Type B pancreatic cell (in vitro differentiated cells): ENCODE data around the gene NXT1. TPM values are rescaled to one million over a fixed set of nuclear protein-coding genes. Genes with fewer than 3 reads are reported as not detected.

ENCODE experiments used
- DNase-seq: peaks from one replicate; pipeline ENCODE4 v3.0.0; 2021; ENCODE audit warnings: mixed read lengths; ENCODE audit not compliant: unreplicated experiment; ENCODE audit errors: extremely low spot score
- H3K27ac Mint-ChIP-seq: 2 replicates; pipeline ENCODE4 v1.8.0; 2021; ENCODE audit warnings: mild to moderate bottlenecking, mixed read lengths
- H3K27me3 Mint-ChIP-seq: 2 replicates; pipeline ENCODE4 v1.8.0; 2021; ENCODE audit warnings: mixed read lengths
- H3K36me3 Mint-ChIP-seq: 2 replicates; pipeline ENCODE4 v1.8.0; 2021; ENCODE audit warnings: mixed read lengths
- H3K4me1 Mint-ChIP-seq: one replicate; pipeline ENCODE4 v1.8.0; 2021; ENCODE audit warnings: mixed read lengths; ENCODE audit not compliant: unreplicated experiment
- H3K4me3 Mint-ChIP-seq: 2 replicates; pipeline ENCODE4 v1.8.0; 2021; ENCODE audit warnings: mild to moderate bottlenecking, mixed read lengths
- H3K9me3 Mint-ChIP-seq: 2 replicates; pipeline ENCODE4 v1.8.0; 2021; ENCODE audit warnings: mixed read lengths
- CTCF ChIP-seq: fragments of 200-600 bp; sonication (generic); conservative IDR thresholded peaks from 2 replicates; pipeline ENCODE4 v1.5.0; 2021; ENCODE audit warnings: antibody characterized with exemption, mild to moderate bottlenecking
- total RNA-seq: library from RNA; stranded (reverse); gene quantifications from 2 replicates; pipeline ENCODE4 v1.2.1, GENCODE V29; 2021; ENCODE audit warnings: low replicate concordance

NXT1 gene
- total RNA-seq, 1 donor from 2014 or later, result 25.7 TPM

DNA sequence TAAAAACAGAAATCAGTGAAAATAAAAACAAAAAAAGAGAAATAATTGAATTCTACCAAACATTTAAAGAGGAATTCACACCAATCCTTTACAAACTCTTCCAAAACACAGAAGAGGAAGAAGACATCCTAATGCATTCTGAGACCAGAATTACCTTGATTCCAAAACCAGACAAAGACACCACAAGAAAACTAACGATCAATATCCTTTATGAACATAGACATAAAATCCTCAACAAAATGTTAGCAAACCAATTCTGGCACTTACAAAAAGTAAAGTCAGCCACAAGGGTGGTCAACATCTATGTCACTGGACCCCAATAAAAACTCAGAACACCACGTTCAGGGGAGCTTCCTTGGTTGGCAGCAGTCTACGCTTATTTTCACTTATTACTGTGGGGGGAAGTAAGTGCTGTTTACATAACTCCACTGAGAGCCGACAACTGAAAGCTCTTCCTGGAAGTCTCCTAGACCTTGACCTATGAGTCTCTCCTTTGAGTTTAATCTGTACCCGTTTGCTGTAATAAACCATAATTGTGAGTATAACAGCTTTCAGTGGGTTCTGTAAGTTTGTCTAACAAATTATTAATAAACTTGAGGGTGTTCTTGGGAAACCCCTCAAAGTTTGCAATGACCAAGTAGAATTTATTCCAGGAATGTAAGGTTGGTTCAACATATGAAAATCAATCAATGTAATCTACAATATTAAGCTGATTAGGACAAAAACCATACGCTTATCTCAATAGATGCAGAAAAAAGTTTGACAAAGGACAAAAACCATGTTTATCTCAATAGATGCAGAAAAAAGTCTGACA lies 35.9 kb downstream of the NXT1 start:
- no peak for TF ChIP-seq CTCF
- Mint-ChIP-seq H3K27ac (no peak overlapping the region), H3K9me3 (peaks cover 5% of the 10 kb centered on the region), H3K36me3 (peaks cover 49% of the 10 kb centered on the region), H3K27me3 (no peaks in the 10 kb centered on the region), H3K4me3 (no peak overlapping the region), H3K4me1 (no peaks in the 10 kb centered on the region)
- no peak for DNase-seq

DNA sequence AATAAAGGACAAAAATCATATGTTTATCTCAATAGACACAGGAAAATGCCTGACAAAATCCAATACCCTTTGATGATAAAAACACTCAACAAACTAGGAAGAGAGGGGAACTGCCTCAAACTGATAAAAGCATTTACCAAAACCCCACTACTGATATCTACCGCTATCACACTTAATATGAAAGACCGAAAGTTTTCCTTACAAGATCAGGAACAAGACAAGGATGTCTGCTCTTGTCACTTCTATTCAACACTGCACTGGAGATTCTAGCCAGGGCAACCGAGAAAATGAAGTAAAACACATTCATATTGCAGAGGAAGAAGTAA lies 36.5 kb downstream of the NXT1 start:
- no peak for DNase-seq
- no peak for TF ChIP-seq CTCF
- no peak overlapping the region for H3K4me3 Mint-ChIP-seq
- peaks cover 5% of the 10 kb centered on the region for H3K9me3 Mint-ChIP-seq
- no peaks in the 10 kb centered on the region for H3K4me1 Mint-ChIP-seq
- H3K36me3 Mint-ChIP-seq, result peaks cover 52% of the 10 kb centered on the region
- no peaks in the 10 kb centered on the region for H3K27me3 Mint-ChIP-seq
- no peak overlapping the region for H3K27ac Mint-ChIP-seq

GRCh38 chr20:23390091-23390774 lies 39.6 kb downstream of the NXT1 start:
- Mint-ChIP-seq H3K4me1 (no peaks in the 10 kb centered on the region), H3K4me3 (no peak overlapping the region), H3K9me3 (no peaks in the 10 kb centered on the region), H3K36me3 (peaks cover 51% of the 10 kb centered on the region), H3K27ac (peak overlapping the region; percentile 76), H3K27me3 (no peaks in the 10 kb centered on the region)
- no peak for DNase-seq
- TF ChIP-seq CTCF, result no peak

DNA sequence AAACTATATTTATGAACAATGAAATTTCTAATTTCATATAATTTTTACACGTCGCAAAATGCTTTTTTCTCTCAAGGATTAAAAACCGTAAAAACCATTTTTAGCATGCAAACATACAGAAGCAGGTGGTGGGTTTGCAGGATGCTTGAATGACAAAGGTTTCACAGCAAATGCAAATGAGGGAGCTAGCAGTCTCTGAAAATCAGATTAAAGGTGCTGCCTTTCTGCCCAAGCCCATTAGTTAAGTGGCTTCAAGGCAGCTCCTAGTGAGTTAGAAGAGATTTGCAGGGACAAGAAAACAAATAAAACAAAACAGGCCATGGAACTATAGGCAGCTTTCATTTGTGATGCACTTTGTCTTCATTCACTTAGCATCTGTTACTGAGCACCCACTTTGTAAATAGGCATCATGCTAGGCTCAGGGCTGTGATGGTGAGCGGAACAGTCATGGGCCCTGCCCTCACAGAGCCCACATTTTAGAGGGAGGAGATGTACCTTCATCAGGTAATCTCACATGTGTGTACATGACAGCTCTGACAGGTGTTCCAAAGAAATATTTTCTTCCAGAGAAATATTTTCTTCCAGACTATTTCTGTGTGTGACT lies 41.2 kb downstream of the NXT1 start:
- Mint-ChIP-seq H3K4me3 (no peak overlapping the region), H3K27ac (no peak overlapping the region), H3K9me3 (no peaks in the 10 kb centered on the region)

More for the DNA sequence above, 41.2 kb downstream of the NXT1 start:
- no peak for TF ChIP-seq CTCF
- no peak for DNase-seq
- Mint-ChIP-seq H3K27me3 (no peaks in the 10 kb centered on the region), H3K36me3 (peaks cover 47% of the 10 kb centered on the region), H3K4me1 (no peaks in the 10 kb centered on the region)
